ENCODE data around the gene C1QL1. TPM values are rescaled to one million over a fixed set of nuclear protein-coding genes. Genes with fewer than 3 reads are reported as not detected.

C1QL1 gene
- total RNA-seq, 1 experiment from 2014 or later: 1.3 TPM

- H2AFZ ChIP-seq: no peak overlapping the region
- no peaks in the 10 kb centered on the region for H3K4me1 ChIP-seq (replicated peaks; ENCODE audit: insufficient read depth)
- BruUV-seq (replicated peaks): no TSS peak
- H3K27ac ChIP-seq: no peak overlapping the region
- intact Hi-C loops (cut with micrococcal nuclease; ENCODE audit: unreplicated experiment): no loop called here
- no peak overlapping the region for H3K4me2 ChIP-seq
- no peaks in the 10 kb centered on the region for H4K20me1 ChIP-seq (ENCODE audit: insufficient read depth)
- no peaks in the 10 kb centered on the region for H3K36me3 ChIP-seq (ENCODE audit: low read depth)
- no peaks in the 10 kb centered on the region; the same call in 1 of the 2 replicates for H3K9me3 ChIP-seq (ENCODE audit: insufficient read depth, low read depth)
- TF ChIP-seq EZH2 (IDR thresholded peaks at IDR 0.05; ENCODE audit: low read depth) (no peak), CTCF (conservative IDR thresholded peaks at IDR 0.05) (no peak)
- H3K27me3 ChIP-seq (ENCODE audit: insufficient read depth, low read depth): peaks cover 34% of the 10 kb centered on the region
- no peak for DNase-seq
- no peaks in the 10 kb centered on the region for H3F3A ChIP-seq (ENCODE audit: insufficient read depth, low read depth)
- POLR2A ChIA-PET (ENCODE audit: unreplicated experiment): no interaction called here
- H3K4me3 ChIP-seq: no peak overlapping the region
- CTCF ChIA-PET: no interaction called here
- no peaks in the 10 kb centered on the region for H3K79me2 ChIP-seq (ENCODE audit: low read depth)
- H3K9me2 ChIP-seq (ENCODE audit: insufficient read depth): no peaks in the 10 kb centered on the region
These were observed 31.3 kb upstream of the C1QL1 start for GRCh38 chr17:44999433-44999832.

GRCh38 chr17:44998646-44999045 is 30.5 kb upstream of the C1QL1 start:
- Histone ChIP-seq H3K27ac (no peak overlapping the region), H3K79me2 (ENCODE audit: low read depth) (no peaks in the 10 kb centered on the region), H3K4me3 (no peak overlapping the region), H3K27me3 (ENCODE audit: insufficient read depth, low read depth) (peaks cover 27% of the 10 kb centered on the region), H3K4me2 (no peak overlapping the region), H4K20me1 (ENCODE audit: insufficient read depth) (no peaks in the 10 kb centered on the region), H3K9me2 (ENCODE audit: insufficient read depth) (no peaks in the 10 kb centered on the region), H3K4me1 (replicated peaks; ENCODE audit: insufficient read depth) (no peaks in the 10 kb centered on the region), H2AFZ (no peak overlapping the region), H3K9me3 (ENCODE audit: insufficient read depth, low read depth) (no peaks in the 10 kb centered on the region; the same call in 1 of the 2 replicates), H3F3A (ENCODE audit: insufficient read depth, low read depth) (no peaks in the 10 kb centered on the region), H3K36me3 (ENCODE audit: low read depth) (no peaks in the 10 kb centered on the region)
- intact Hi-C loops (cut with micrococcal nuclease; ENCODE audit: unreplicated experiment): no loop called here
- no TSS peak for BruUV-seq (replicated peaks)
- no peak for TF ChIP-seq CTCF (conservative IDR thresholded peaks at IDR 0.05)
- no peak for TF ChIP-seq EZH2 (IDR thresholded peaks at IDR 0.05; ENCODE audit: low read depth)
- ChIA-PET CTCF (interaction anchor here (0.9 kb wide), 1 partner anchor 36 kb away, joined by 5 read pairs; no protein-coding TSS in a partner anchor), POLR2A (ENCODE audit: unreplicated experiment) (no interaction called here)
- no peak for DNase-seq

- H2AFZ ChIP-seq: no peak overlapping the region
- DNase-seq: peak in 1 of 2 experiments; percentile 6
- BruUV-seq (replicated peaks): no TSS peak
- POLR2A ChIA-PET (ENCODE audit: unreplicated experiment): no interaction called here
- H3K4me1 ChIP-seq (replicated peaks; ENCODE audit: insufficient read depth): no peaks in the 10 kb centered on the region
- no peak overlapping the region for H3K27ac ChIP-seq
- H3K4me2 ChIP-seq: no peak overlapping the region
- CTCF ChIA-PET: interaction anchor here (0.9 kb wide), 1 partner anchor 37 kb away, joined by 5 read pairs; no protein-coding TSS in a partner anchor
- no peaks in the 10 kb centered on the region for H4K20me1 ChIP-seq (ENCODE audit: insufficient read depth)
- no peak for TF ChIP-seq CTCF (conservative IDR thresholded peaks at IDR 0.05)
- no peak for TF ChIP-seq EZH2 (IDR thresholded peaks at IDR 0.05; ENCODE audit: low read depth)
- no peaks in the 10 kb centered on the region for H3K79me2 ChIP-seq (ENCODE audit: low read depth)
- no peaks in the 10 kb centered on the region for H3K36me3 ChIP-seq (ENCODE audit: low read depth)
- no peak overlapping the region for H3K4me3 ChIP-seq
- intact Hi-C loops (cut with micrococcal nuclease; ENCODE audit: unreplicated experiment): no loop called here
- H3K9me2 ChIP-seq (ENCODE audit: insufficient read depth): no peaks in the 10 kb centered on the region
- no peaks in the 10 kb centered on the region for H3F3A ChIP-seq (ENCODE audit: insufficient read depth, low read depth)
- H3K27me3 ChIP-seq (ENCODE audit: insufficient read depth, low read depth): peaks cover 27% of the 10 kb centered on the region
- no peaks in the 10 kb centered on the region; the same call in 1 of the 2 replicates for H3K9me3 ChIP-seq (ENCODE audit: insufficient read depth, low read depth)
These were observed 29.8 kb upstream of the C1QL1 start for GRCh38 chr17:44997733-44998520.

All from PC-9 (cell line).